Lower lobe of right lung (tissue), 2 donors: Measurements from ENCODE around the gene METTL8. TPM values are rescaled to one million over a fixed set of nuclear protein-coding genes. Genes with fewer than 3 reads are reported as not detected.

ENCODE experiments used
- ATAC-seq, 2 donors: fragments of 200-7000 bp; cut with Tn5 transposase; one replicate each; pipeline ENCODE4 v1.9.1; 2020 to 2022; ENCODE audit warnings: mild to moderate bottlenecking in 2 of 2, moderate library complexity in 2 of 2
- DNase-seq: peaks from one replicate; pipeline ENCODE4 v3.0.0-alpha.2; 2020
- H3K27ac ChIP-seq: fragments of 200-600 bp; one replicate; pipeline ENCODE4 v1.8.0; 2022
- H3K27me3 ChIP-seq: fragments of 200-600 bp; one replicate; pipeline ENCODE4 v1.8.0; 2022; ENCODE audit warnings: low read depth
- H3K36me3 ChIP-seq: fragments of 200-600 bp; one replicate; pipeline ENCODE4 v1.8.0; 2022; ENCODE audit warnings: mild to moderate bottlenecking
- H3K4me1 ChIP-seq: fragments of 200-600 bp; one replicate; pipeline ENCODE4 v1.8.0; 2022
- H3K4me3 ChIP-seq: fragments of 200-600 bp; one replicate; pipeline ENCODE4 v1.8.0; 2022; ENCODE audit warnings: mild to moderate bottlenecking
- H3K9me3 ChIP-seq: fragments of 200-600 bp; one replicate; pipeline ENCODE4 v1.8.0; 2022
- CTCF ChIP-seq: fragments of 200-600 bp; IDR thresholded peaks from one replicate; pipeline ENCODE4 v1.8.0; 2022; ENCODE audit warnings: antibody characterized with exemption, mild to moderate bottlenecking
- intact Hi-C: fragments of 100-400 bp; cut with DNase I; formaldehyde crosslinking; loops from one replicate; pipeline ENCODE4 v1.11.0; 2022
- total RNA-seq: library from RNA; stranded (reverse); fragmentation: NEBNext Ultra II Directional; extraction: Animal tissue kit (Norgen Biotek cat#: 25700); gene quantifications from one replicate; pipeline ENCODE4 v1.2.1, GENCODE V29; 2021
- donor health status: DM: no; HTN: yes; CAD: no; lungs with severe emphysema.

METTL8 gene
- total RNA-seq, 1 donor from 2014 or later: 12.9 TPM

DNA sequence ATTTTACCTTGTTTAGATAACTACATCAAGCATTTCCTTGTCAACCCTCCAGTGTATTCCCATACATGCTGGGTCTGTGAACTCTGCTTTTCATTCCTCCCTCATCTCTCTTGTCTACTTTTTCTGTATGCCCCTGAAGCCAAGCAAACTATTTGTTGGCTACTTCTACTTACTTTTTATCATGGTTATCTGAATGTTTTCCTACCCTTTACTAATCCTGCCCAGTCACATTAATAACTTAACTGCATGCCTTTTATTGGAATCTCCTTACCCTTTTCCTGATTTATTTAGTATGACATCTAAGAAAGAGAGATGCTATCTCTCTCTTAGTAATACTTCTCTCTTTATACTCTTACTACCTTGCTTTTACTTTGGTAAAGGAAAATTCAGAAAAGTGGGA lies 17.3 kb upstream of the METTL8 start:
- ATAC-seq (no peak), DNase-seq (no peak)
- H3K4me1 ChIP-seq: no peaks in the 10 kb centered on the region
- H3K27ac ChIP-seq: no peak overlapping the region
- H3K36me3 ChIP-seq: peaks cover 76% of the 10 kb centered on the region
- intact Hi-C loops: no loop called here
- H3K4me3 ChIP-seq: no peak overlapping the region
- H3K9me3 ChIP-seq: no peaks in the 10 kb centered on the region
- TF ChIP-seq CTCF: no peak
- H3K27me3 ChIP-seq: no peaks in the 10 kb centered on the region

GRCh38 chr2:171447675-171448074 lies 13.9 kb upstream of the METTL8 start:
- no peak for ATAC-seq
- Histone ChIP-seq H3K4me3 (no peak overlapping the region), H3K9me3 (no peaks in the 10 kb centered on the region), H3K36me3 (peaks cover 89% of the 10 kb centered on the region), H3K27ac (no peak overlapping the region), H3K27me3 (no peaks in the 10 kb centered on the region), H3K4me1 (no peaks in the 10 kb centered on the region)
- TF ChIP-seq CTCF: no peak
- intact Hi-C loops: no loop called here
- no peak for DNase-seq

DNA sequence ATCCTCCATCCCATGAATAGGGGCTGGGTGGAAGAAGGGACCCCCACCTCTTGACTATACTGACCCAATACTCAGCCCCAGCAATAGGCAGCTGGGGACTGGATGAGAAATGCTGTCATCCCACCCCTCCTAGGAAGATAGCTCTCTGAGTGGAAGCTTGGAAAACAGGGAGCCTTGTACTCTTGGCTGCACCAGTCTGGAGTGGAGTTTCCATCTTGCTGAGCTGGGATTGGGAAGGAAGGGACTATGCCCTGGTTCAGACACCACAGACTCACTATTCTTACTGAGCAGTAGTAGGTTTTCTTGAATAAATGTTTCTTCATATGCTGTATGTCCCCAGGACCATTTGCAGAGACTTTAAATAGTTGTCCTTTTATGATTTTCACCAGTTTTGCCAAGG lies 7.7 kb upstream of the METTL8 start:
- ATAC-seq (no peak), DNase-seq (no peak)
- H3K36me3 ChIP-seq: peaks cover 69% of the 10 kb centered on the region
- intact Hi-C loops: no loop called here
- H3K27me3 ChIP-seq: no peaks in the 10 kb centered on the region
- H3K4me3 ChIP-seq: no peak overlapping the region
- no peak for TF ChIP-seq CTCF
- no peaks in the 10 kb centered on the region for H3K9me3 ChIP-seq
- no peak overlapping the region for H3K27ac ChIP-seq
- H3K4me1 ChIP-seq: no peaks in the 10 kb centered on the region

- ATAC-seq: no peak
- Histone ChIP-seq H3K36me3 (peaks cover 37% of the 10 kb centered on the region), H3K27ac (no peak overlapping the region), H3K27me3 (no peaks in the 10 kb centered on the region), H3K4me1 (peaks cover 9% of the 10 kb centered on the region), H3K9me3 (no peaks in the 10 kb centered on the region), H3K4me3 (no peak overlapping the region)
- intact Hi-C loops: no loop called here
- TF ChIP-seq CTCF: no peak
- no peak for DNase-seq
Measured at GRCh38 chr2:171436307-171436706, 2.5 kb upstream of the METTL8 start.

DNA sequence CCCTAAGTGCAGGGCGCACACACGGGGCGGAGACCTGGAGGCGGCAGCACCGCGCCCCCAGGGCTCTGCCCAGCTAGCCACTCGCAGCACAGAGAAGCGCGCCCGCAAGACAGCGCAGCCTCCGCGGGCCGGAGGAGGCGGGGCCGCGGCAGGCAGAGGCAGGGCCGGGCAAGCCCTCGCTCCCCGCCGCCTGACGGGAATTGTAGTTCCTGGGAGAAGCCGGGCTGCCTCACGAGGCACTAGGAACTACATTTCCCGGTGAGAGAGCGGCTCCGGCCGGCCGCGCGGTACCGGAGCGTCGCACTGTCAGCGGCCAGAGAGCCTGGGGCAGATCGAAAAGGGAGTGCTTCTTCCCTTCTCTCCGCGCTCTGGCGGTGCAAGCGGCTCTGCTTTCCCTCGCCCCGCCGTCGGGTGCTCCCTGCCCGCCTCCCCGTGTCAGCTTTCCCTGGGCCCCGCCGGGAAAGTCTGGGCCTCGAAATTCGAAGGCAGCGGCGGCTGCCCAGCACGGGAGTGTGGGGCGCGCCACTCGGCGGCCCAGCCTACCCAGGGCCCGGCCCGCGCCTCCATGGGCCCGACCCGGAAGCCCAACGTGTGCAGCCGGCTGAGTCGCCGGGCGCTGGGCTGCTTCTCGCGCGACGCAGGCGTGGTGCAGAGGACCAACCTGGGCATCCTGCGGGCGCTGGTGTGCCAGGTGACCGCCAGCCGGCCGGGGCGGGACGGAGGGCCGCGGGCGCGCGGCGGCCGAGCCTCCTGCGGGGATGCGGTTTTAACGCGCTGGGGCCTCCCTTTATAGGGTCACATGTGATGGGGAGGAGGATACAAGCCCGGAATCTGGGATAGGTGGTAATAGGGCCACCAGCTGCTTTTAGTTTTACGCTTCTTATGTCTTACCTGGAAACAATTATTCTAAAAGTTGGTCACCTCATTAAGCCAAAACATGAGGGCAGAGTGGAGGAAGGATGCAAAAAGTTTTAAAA lies 511 bp upstream of the METTL8 start, which contains the start of gene DCAF17:
Gene DCAF17 (plus strand): TSS at position 214 of the 977 bp plus-strand sequence. CDS start 352 bp downstream, at position 566.
- intact Hi-C loops: no loop called here
- TF ChIP-seq CTCF: peak; percentile 50
- DNase-seq: peak; percentile 97
- peak; percentile 99 for ATAC-seq
- peaks cover 22% of the 10 kb centered on the region for H3K36me3 ChIP-seq
- peak within 1 kb of the TSS; percentile 88 for H3K4me3 ChIP-seq
- peak within 1 kb of the TSS; percentile 98 for H3K27ac ChIP-seq
- H3K27me3 ChIP-seq: no peaks in the 10 kb centered on the region
- no peaks in the 10 kb centered on the region for H3K9me3 ChIP-seq
- H3K4me1 ChIP-seq: peaks cover 9% of the 10 kb centered on the region
